GM12878 (cell line): ENCODE results near the gene MTHFD1. TPM values are rescaled to one million over a fixed set of nuclear protein-coding genes. Genes with fewer than 3 reads are reported as not detected.

Experiments
- ATAC-seq: fragments of 200-7000 bp; cut with Tn5 transposase; 3 replicates; pipeline ENCODE4 v1.9.1; 2020; ENCODE audit warnings: mild to moderate bottlenecking, moderate library complexity
- BruUV-seq: library from RNA; stranded (reverse); fragments of 400-500 nt; replicated peaks from 2 replicates; lab custom pipeline; 2021; lab: Mats Ljungman, UMichigan
- CTCF ChIA-PET: fragments of 300-600 bp; sonication (Branson Sonifier 250); formaldehyde crosslinking; extraction: SDS; loops from one replicate; lab custom pipeline; 2021; ENCODE audit warnings: inconsistent platforms; lab: Yijun Ruan, JAX
- POLR2A ChIA-PET: fragments of 350-600 bp; formaldehyde crosslinking; extraction: SDS; loops from one replicate; lab custom pipeline; 2021; ENCODE audit warnings: inconsistent platforms; lab: Charles Lee
- RAD21 ChIA-PET: fragments of 300-600 bp; sonication (Branson Sonifier 250); formaldehyde crosslinking; loops from one replicate; lab custom pipeline; 2023; ENCODE audit warnings: antibody characterized with exemption; ENCODE audit not compliant: unreplicated experiment; lab: Charles Lee
- SMC1A ChIA-PET: fragments of 300-600 bp; sonication (Branson Sonifier 250); formaldehyde crosslinking; loops from one replicate; lab custom pipeline; 2023; ENCODE audit not compliant: unreplicated experiment, uncharacterized antibody; lab: Charles Lee
- DNase-seq: peaks from one replicate; pipeline ENCODE4 v3.0.0-alpha.2; 2011; ENCODE audit warnings: low read depth, low spot score
- FAIRE-seq: peaks from 3 replicates; lab custom pipeline; 2011; peaks lifted over from hg19 to GRCh38; lab: Jason Lieb, UNC
- H2AFZ ChIP-seq: 2 replicates; pipeline ENCODE4 v1.6.0; 2011; ENCODE audit warnings: low read depth, low read length, control low read depth; ENCODE audit not compliant: control insufficient read depth
- H3K27ac ChIP-seq: 2 replicates; pipeline ENCODE4 v1.5.1; 2011; ENCODE audit warnings: control low read depth; ENCODE audit not compliant: control insufficient read depth, insufficient read depth
- H3K27me3 ChIP-seq, 2 experiments: replicated peaks in 1 of 2; 2 replicates each; pipeline versions ENCODE4 v1.6.0 to v1.6.1; 2011; ENCODE audit warnings: low read length in 1 of 2; ENCODE audit not compliant: control insufficient read depth in 2 of 2, insufficient read depth in 2 of 2
- H3K36me3 ChIP-seq, 2 experiments: 2 replicates each; pipeline ENCODE4 v1.5.1; 2011; ENCODE audit warnings: low read length in 1 of 2; ENCODE audit not compliant: control insufficient read depth in 2 of 2, insufficient read depth in 2 of 2
- H3K4me1 ChIP-seq: 2 replicates; pipeline ENCODE4 v1.6.1; 2011; ENCODE audit warnings: mild to moderate bottlenecking, low read length, moderate library complexity, mixed read lengths; ENCODE audit not compliant: control insufficient read depth, insufficient read depth
- H3K4me2 ChIP-seq: 2 replicates; pipeline ENCODE4 v1.6.0; 2011; ENCODE audit warnings: control low read depth; ENCODE audit not compliant: control insufficient read depth, insufficient read depth
- H3K4me3 ChIP-seq: fragments of 200-600 bp; sonication (generic); 2 replicates; pipeline ENCODE4 v1.5.1; 2016
- H3K79me2 ChIP-seq: 2 replicates; pipeline ENCODE4 v1.6.0; 2011; ENCODE audit warnings: low read length; ENCODE audit not compliant: control insufficient read depth, insufficient read depth
- H3K9ac ChIP-seq: 2 replicates; pipeline ENCODE4 v1.8.0; 2011; ENCODE audit warnings: low read length, control low read depth, mixed read lengths; ENCODE audit not compliant: control insufficient read depth, insufficient read depth
- H3K9me3 ChIP-seq: replicated peaks from 3 replicates; pipeline ENCODE4 v1.5.1; 2011; ENCODE audit warnings: mild to moderate bottlenecking, low read length; ENCODE audit not compliant: control insufficient read depth, insufficient read depth
- H4K20me1 ChIP-seq: 2 replicates; pipeline ENCODE4 v1.6.0; 2011; ENCODE audit not compliant: control insufficient read depth, insufficient read depth
- CBX3 ChIP-seq: fragments of 200-600 bp; sonication (generic); IDR thresholded peaks from 2 replicates; pipeline ENCODE4 v1.6.1; 2016; ENCODE audit warnings: low read depth, borderline replicate concordance
- CHD2 ChIP-seq: IDR thresholded peaks from 2 replicates; pipeline ENCODE4 v1.6.1; 2011; ENCODE audit warnings: low read depth, low read length, improper control_type of control experiment, borderline replicate concordance
- FOXM1 ChIP-seq: IDR thresholded peaks from 2 replicates; pipeline ENCODE4 v1.6.1; 2012; ENCODE audit warnings: low read depth, mild to moderate bottlenecking, inconsistent platforms, low read length, moderate library complexity
- HCFC1 ChIP-seq: fragments of 150-350 bp; IDR thresholded peaks from 2 replicates; pipeline ENCODE4 v1.6.1; 2014; ENCODE audit warnings: low read length
- IRF5 ChIP-seq: fragments of 450-650 bp; IDR thresholded peaks from 2 replicates; pipeline ENCODE4 v1.6.1; 2017; ENCODE audit warnings: borderline replicate concordance
- LARP7 ChIP-seq: fragments of 450-650 bp; IDR thresholded peaks from 2 replicates; pipeline ENCODE4 v1.6.1; 2017; ENCODE audit warnings: mild to moderate bottlenecking
- MXI1 ChIP-seq: fragments of 150-350 bp; IDR thresholded peaks from 2 replicates; pipeline ENCODE4 v1.6.1; 2011; ENCODE audit warnings: low read depth, mild to moderate bottlenecking, inconsistent platforms, low read length, improper control_type of control experiment
- POLR2AphosphoS2 ChIP-seq: IDR thresholded peaks from 2 replicates; pipeline ENCODE4 v1.6.1; 2011; ENCODE audit warnings: low read depth, mild to moderate bottlenecking, low read length, improper control_type of control experiment, moderate library complexity
- RBBP5 ChIP-seq: fragments of 200-600 bp; sonication (generic); conservative IDR thresholded peaks from 2 replicates; pipeline ENCODE4 v1.6.1; 2016
- SMARCA5 ChIP-seq: fragments of 450-650 bp; IDR thresholded peaks from 2 replicates; pipeline ENCODE4 v1.6.1; 2017; ENCODE audit warnings: mild to moderate bottlenecking
- SUPT20H ChIP-seq: IDR thresholded peaks from 2 replicates; pipeline ENCODE4 v1.6.1; 2011; ENCODE audit warnings: low read depth, mild to moderate bottlenecking, low read length, moderate library complexity, borderline replicate concordance; ENCODE audit not compliant: control insufficient read depth
- TCF7 ChIP-seq: IDR thresholded peaks from 2 replicates; pipeline ENCODE4 v1.6.1; 2014; ENCODE audit warnings: antibody characterized with exemption, borderline replicate concordance
- WGBS: methylation state at CpG from one replicate; pipeline ENCODE4 v1.1.6; 2016; ENCODE audit warnings: low lambda C conversion rate; ENCODE audit not compliant: insufficient replicate concordance, insufficient coverage; ENCODE audit errors: missing lambda C conversion rate; 5-methylcytosine and 5-hydroxymethylcytosine counted together
- in situ Hi-C: fragments of 300-500 bp; cut with MboI; formaldehyde crosslinking; loops from 9 replicates; pipeline ENCODE4 v1.14.3; 2018; ENCODE audit warnings: mixed read lengths
- intact Hi-C: fragments of 100-400 bp; cut with micrococcal nuclease; formaldehyde crosslinking; loops from one replicate; pipeline ENCODE4 v1.14.2; 2022; ENCODE audit not compliant: unreplicated experiment
- polyA plus RNA-seq, 11 experiments: library from polyadenylated mRNA; depleted of rRNA in 4 of 11; unstranded in 6 of 11; stranded (reverse) in 5 of 11; fragments of >200 nt; fragmentation: Nextera tagmentation in 4 of 11; fragmentation: Illumina TruSeq in 1 of 11; extraction: Ambion mirVana in 4 of 11; extraction: Trizol in 1 of 11; gene quantifications; 1 replicate in 1 of 11; 2 replicates in 10 of 11; pipeline versions ENCODE4 v1.2.1 to v1.2.3, GENCODE V29; 2011 to 2016; ENCODE audit warnings: inconsistent platforms in 2 of 11, missing spikeins in 2 of 11, low read depth in 1 of 11
- total RNA-seq, 4 experiments: library from RNA; depleted of rRNA in 3 of 4; stranded (reverse); fragments of >200 nt in 3 of 4; fragmentation: Illumina TruSeq in 1 of 4; extraction: Trizol in 1 of 4; gene quantifications; 2 replicates each; pipeline versions ENCODE4 v1.2.1 to v1.2.3, GENCODE V29; 2013 to 2021

Gene MTHFD1
- total and polyA plus RNA-seq, 10 of the 15 experiments (the other 5 are each of a cell fraction or from before 2014, with no cell fraction given): 99.3 to 310 (median 173) TPM

GRCh38 chr14:64438181-64438841, 50.2 kb downstream of the MTHFD1 start (continued):
- TF ChIP-seq LARP7 (no peak), MXI1 (no peak)

GRCh38 chr14:64439141-64439540, 51.0 kb downstream of the MTHFD1 start:
- H3K4me3 ChIP-seq: no peak overlapping the region
- TF ChIP-seq CBX3 (no peak), CHD2 (no peak), RBBP5 (no peak), SMARCA5 (no peak), TCF7 (no peak), SUPT20H (no peak), HCFC1 (no peak), POLR2AphosphoS2 (no peak), IRF5 (no peak), FOXM1 (no peak)
- SMC1A ChIA-PET: interaction anchor here (1.0 to 2.8 kb wide), 6 partner anchors 8 to 47 kb away, joined by 3 to 11 read pairs (median 5); no protein-coding TSS in a partner anchor
- no peaks in the 10 kb centered on the region for H3K79me2 ChIP-seq
- peaks cover 1% of the 10 kb centered on the region for H3K4me1 ChIP-seq
- RAD21 ChIA-PET: no interaction called here
- no peaks in the 10 kb centered on the region for H3K9me3 ChIP-seq
- POLR2A ChIA-PET: interaction anchor here (1.2 kb wide), 1 partner anchor 9 kb away, joined by 3 read pairs; no protein-coding TSS in a partner anchor
- H3K27ac ChIP-seq: no peak overlapping the region
- H3K36me3 ChIP-seq: peaks cover 23 to 44% of the 10 kb centered on the region in 2 experiments
- in situ Hi-C loops (no loop called here), intact Hi-C loops (loop anchor here (10.0 kb wide), 1 partner anchor 196 kb away; no protein-coding TSS in a partner anchor)
- no peak overlapping the region for H2AFZ ChIP-seq
- no TSS peak for BruUV-seq
- no peak for FAIRE-seq
- WGBS: 95% methylated on average over 6 of the region's 6 CpGs
- DNase-seq: no peak
- no peak overlapping the region for H3K4me2 ChIP-seq
- no peaks in the 10 kb centered on the region for H3K27me3 ChIP-seq
- H4K20me1 ChIP-seq: no peaks in the 10 kb centered on the region
- no peak for ATAC-seq
- CTCF ChIA-PET: interaction anchor here (0.9 to 14.2 kb wide), 5 partner anchors 7 to 38 kb away, joined by 3 to 244 read pairs (median 8); no protein-coding TSS in a partner anchor
- no peak overlapping the region for H3K9ac ChIP-seq
